ENCODE measurements around the gene SLC34A3.
"Not testable (repeated sequence)": the region's sequence is repeated elsewhere in the genome, so short reads cannot be mapped to it uniquely, and the experiment has no call there.

Gene SLC34A3

DNA sequence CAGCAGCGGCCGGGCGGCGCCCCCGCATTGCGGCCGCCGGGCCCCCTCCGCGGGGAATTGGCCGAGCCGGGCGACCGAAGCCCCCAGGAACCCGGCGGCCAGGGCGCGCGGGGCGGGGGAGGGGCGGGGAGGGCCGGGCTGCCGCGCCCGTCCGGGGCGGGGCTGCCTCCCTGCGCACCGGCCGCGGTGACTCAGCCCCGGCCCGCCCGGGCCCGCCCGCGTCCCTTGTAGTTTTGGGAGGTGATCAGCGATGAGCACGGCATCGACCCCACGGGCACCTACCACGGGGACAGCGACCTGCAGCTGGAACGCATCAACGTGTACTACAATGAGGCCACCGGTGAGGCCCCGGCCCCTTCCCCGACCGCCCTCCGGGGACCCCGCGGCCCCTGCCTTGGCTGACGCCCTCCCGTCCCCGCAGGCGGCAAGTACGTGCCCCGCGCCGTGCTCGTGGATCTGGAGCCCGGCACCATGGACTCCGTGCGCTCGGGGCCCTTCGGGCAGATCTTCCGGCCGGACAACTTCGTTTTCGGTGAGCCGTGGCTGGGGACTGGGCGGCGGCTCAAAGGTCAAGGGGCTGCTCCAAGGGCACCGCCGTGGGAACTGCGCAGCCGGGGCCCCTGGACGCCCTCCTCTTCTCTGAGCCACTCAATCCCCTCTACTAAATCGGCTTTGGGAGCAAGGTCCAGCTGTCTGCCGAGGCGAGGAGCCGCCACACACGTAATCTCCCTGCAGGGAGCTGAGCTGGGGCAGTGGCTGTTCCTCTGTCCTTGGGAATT is 11.0 kb downstream of the SLC34A3 start:
- peak; percentile 70 for DNase-seq (ENCODE audit: low spot score)

DNA sequence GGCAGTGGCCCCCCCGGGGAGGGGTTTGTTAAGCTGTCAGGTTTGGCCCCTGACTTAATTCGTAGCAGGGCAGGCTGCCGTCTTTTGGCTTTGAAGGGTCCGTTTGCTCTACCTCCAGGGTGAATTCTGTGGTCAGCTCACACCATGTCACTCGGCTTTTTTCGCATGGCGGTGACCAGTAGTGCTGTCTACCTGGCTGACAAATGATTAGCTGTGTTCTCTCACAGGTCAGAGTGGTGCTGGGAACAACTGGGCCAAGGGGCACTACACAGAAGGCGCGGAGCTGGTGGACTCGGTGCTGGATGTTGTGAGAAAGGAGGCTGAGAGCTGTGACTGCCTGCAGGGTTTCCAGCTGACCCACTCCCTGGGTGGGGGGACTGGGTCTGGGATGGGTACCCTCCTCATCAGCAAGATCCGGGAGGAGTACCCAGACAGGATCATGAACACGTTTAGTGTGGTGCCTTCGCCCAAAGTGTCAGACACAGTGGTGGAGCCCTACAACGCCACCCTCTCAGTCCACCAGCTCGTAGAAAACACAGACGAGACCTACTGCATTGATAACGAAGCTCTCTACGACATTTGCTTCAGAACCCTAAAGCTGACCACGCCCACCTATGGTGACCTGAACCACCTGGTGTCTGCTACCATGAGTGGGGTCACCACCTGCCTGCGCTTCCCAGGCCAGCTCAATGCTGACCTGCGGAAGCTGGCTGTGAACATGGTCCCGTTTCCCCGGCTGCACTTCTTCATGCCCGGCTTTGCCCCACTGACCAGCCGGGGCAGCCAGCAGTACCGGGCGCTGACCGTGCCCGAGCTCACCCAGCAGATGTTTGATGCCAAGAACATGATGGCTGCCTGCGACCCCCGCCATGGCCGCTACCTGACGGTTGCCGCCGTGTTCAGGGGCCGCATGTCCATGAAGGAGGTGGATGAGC is 11.8 kb downstream of the SLC34A3 start:
- DNase-seq (ENCODE audit: low spot score): no peak

DNA sequence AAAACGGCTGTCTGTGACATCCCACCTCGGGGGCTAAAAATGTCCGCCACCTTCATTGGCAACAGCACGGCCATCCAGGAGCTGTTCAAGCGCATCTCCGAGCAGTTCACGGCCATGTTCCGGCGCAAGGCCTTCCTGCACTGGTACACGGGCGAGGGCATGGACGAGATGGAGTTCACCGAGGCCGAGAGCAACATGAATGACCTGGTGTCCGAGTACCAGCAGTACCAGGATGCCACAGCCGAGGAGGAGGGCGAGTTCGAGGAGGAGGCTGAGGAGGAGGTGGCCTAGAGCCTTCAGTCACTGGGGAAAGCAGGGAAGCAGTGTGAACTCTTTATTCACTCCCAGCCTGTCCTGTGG is 12.5 kb downstream of the SLC34A3 start:
- not testable (repeated sequence) for DNase-seq (ENCODE audit: low spot score)

DNA sequence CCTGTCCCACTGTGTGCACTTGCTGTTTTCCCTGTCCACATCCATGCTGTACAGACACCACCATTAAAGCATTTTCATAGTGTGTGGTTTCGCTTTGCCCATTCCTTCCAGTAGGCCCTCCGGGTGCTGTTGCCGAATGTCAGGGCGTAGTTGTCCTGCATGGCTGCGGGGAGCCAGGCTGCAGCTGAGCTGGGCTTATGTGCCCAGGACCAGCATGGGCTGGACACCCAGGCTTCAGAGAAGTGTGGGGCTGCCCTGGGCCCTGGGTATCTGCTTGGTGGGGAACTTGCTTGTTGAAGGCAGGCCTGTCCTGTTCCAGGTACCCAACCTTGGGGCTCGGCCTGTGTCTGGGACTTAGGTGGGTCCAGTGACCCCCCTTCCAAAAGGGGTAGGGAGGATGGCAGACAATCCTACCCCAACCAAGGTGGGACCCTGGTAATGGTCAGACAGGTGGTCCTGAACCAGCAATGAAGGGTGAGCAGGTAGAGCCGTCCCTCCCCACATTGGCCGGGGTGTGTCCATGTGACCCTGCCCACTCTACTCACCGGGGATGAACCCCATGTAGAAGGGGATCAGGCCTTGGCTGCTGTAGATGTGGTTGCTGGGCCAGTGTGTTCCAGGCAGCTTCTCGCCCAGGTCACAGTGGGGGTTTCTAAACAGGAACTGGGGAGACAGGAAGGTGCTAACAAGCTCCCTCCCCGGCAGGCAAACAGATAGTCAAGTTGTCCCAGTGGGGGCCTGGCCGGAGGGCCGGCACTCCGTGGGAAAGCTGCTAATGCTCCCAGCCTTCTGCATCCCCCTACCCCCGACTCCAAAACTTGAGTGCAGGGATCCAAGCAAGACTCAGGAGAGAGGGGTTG is 13.2 kb downstream of the SLC34A3 start:
- no peak for DNase-seq (ENCODE audit: low spot score)

DNA sequence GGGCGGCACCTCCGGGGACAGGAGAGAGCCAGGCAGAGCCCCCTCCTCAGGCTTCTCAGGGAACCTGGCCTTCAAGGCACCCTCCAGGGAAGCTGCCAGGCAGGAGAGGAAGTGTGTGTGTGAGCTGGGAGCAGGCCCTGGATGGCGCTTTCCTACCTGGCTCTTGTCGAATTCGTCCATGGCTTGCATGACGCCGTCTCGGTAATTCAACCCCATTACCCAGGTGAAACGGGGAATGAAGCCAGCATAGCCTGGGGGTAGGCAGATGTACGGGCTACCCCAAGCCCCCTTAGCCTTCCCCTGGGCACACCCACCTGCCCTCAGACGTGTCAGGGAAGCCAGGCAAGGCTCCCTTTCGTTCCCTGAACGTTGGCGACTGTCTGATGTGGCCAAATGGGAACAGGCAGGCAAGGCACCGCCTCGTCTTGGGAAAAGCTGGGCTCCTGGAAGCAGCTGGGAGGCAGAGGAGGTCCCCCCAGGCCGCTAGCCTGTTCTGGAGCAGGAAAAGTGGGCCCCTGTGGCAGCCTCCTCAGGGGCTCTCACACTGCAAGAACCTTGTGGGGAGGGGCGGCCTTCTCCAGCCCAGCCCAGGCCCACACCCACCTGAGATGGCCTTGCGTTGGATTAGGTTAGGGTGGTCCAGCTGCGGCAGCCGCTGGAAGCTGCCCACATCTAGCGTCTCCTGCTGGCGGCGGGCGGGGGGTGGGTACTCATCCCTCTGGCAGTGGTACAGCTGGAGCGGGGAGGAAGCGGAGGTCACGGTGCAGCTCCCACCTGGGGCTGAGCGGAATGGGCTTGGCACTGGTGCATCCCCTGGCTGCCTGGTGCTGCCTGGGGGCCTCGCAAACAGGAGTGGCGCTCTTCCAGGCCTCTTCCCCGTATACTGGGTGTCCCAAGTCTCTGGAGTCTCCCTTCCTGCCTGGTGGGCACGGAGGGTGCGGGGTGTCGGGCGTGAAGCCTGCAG is 14.1 kb downstream of the SLC34A3 start:
- DNase-seq (ENCODE audit: low spot score): peak; percentile 60

DNA sequence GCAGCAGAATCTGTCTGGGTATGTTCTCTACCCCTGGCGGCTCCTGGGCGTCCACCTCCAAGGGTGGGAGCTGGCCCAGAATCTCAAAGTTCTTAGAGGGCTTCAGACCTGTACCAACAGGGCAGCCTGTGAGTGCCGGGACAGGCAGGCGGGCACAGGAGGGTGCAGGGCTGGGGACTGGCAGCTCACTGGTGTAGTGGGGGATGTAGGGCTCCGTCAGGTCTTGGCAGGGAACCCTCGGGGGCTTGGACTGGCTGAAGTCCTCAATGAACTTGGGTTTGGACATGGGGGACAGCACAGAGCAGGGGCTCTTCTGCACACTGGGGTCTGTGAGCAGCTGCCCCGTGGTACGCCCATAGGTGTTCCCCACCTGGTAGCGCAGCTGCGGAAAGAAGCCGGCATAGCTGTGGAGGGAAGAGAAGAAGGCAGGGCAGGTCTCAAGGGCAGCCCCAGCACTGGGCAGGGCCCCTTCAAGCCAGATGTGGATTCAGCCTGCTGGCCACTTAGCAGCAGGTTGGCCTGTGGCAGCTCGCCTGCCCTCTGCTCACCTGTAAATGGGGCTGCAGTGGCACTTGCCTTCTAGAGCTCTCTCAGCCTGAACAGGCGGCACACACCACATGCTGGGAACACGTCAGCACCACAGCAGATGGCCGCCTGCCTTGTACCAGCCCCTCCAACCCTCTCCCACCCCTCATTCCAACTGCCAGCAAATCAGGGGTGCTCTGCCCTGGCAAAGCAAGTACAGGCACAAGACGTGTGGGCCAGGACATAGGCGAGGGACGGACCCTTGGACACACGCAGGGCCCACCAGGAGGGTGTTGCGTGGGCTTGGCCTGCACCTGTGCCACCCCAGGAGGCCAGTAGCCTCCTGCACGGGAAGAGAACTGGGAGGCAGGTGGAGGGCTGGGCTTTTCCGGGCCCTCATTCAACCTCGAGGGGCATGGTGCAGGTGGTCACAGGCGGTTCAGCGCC is 15.0 kb downstream of the SLC34A3 start:
- DNase-seq (ENCODE audit: low spot score): no peak

DNA sequence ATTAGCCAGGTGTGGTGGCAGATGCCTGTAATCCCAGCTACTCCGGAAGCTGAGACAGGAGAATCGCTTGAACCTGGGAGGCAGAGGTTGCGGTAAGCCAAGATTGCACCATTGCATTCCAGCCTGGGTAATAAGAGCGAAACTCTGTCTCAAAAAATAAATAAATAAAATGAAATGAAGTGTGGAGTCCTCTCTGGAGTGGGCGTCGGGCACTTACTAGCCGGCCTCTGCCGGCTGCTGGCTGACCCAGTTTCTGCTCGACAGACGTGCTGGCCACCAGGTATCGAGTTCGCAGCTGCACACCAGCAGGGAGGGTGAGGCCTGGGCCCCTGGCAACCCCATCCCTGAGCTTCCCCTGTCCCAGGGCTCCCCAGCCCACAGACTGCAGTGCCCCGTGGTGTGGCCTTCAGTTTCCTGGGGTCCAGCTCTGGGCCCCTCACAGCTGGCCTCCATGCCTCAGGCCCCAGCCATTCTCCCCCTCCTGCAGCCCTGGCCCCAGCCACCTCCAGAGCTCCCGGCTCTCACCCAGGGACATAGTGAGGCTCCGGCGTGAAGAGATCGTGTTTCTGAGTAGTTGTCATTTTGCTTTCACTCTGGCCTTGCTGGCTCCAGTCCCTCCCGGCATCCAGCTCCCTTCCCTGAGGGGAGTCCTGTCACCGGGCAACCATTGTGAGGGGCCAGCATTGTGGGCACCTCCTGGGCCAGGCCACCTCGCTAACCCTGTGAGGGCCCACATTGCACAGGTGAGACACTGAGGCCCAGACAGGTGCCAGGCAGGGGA is 16.6 kb downstream of the SLC34A3 start:
- DNase-seq (ENCODE audit: low spot score): no peak

DNA sequence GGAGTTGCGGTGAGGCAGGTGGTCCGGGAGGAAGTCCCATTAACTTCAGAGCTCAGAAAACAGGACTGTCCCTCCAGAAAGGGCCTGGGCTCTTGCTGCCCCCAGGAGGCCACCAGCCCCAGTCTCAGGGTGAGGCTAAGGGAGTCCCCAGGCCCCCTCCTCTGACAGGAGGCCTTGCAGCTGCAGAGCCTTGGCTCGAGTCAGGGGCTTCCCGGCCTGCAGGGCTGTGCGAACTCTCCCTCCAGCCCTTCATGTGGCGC is 17.1 kb downstream of the SLC34A3 start:
- no peak for DNase-seq (ENCODE audit: low spot score)

DNA sequence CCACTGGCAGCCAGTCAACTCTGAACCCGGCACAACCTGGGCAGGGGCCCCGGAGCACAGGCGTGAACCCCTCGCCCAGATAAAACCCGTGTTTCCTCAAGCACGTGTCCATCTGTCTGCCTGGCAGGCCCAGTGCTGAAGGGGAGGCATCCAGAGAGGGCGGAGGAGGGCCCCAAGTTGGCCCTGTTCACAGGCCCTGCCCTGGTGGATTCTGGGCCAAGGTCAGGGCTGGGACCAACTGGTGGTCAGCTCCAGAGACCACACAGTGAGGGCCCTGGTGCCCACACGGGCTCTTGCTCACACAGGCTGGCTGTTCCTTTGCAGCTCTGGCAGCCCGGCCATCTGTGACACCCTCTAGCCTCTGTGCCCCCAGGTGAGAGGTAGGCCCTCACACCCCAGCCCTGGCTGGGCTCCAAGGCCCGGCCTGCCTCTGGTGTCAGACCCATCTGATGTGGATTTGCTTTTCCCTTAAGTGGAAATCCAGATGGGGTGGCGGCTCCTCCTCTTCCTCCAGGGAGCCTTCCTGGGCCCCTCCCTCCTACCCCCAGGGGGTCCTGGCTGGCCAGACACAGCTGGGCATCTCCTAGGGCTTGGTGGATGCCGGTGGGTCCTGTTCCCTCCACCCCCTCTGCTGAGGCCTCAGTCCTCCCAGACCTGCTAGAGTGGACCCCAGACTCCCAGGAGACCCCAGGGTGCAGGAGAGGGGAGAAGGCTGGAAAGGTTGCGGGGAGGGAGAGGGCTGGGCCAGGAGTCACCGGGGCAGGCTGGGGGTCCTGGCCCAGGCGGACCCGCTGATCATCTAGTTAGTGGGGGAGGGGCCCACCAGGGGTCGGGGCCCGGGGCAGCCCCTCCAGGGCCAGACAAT is 19.9 kb downstream of the SLC34A3 start:
- no peak for DNase-seq (ENCODE audit: low spot score)

DNA sequence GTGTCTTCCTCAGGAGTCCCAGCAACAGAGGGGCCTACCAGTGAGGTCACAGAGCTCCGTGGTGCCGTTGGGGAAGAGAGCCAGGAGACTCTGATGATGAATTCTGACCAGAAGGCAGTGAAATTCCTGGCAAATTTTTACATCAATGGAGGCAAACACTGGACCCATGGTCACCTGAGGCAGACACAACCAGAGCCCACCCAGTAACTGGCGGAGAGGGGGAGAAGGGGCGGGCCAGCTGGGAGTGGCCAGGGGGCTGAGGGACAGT is 20.4 kb downstream of the SLC34A3 start, which contains the start of gene STPG3:
Gene STPG3 (plus strand): TSS at position 93 of the 268 bp plus-strand sequence. CDS start 1 bp downstream, at position 94.
- no peak for DNase-seq (ENCODE audit: low spot score)

DNA sequence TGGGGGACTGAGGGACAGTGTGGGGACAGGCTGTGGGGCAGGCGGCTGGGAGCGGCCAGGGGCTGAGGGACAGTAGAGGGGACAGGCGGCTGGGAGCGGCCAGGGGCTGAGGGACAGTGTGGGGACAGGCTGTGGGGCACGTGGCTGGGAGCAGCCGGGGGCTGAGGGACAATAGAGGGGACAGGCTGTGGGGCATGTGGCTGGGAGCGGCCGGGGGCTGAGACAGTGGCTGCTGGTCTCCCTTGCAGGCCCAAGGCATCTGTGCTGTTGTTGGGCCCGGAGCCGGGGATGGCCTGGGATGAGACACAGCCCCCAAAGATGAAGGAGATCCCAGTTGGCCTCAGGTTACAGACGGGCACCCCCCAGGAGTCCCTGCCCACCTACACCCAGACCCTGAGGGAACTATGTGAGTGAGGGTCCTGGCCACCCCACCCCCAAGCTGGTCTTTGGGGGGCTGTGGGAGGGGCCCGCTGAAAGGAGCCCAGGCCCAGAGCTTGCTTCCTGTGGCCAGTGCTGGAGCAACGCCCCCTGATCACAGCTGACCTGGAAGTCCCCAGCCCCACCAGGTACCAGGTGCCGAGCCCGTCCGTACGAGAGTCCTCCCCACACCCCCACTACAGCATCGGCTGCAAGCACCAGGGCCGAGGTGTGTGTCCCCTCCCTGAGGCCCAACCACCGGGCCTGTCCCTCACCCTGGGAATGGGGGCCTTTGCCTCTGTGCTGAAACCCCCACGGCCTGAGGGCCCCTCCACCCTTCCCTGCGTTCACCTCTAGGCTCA is 21.0 kb downstream of the SLC34A3 start:
- DNase-seq (ENCODE audit: low spot score): no peak

DNA sequence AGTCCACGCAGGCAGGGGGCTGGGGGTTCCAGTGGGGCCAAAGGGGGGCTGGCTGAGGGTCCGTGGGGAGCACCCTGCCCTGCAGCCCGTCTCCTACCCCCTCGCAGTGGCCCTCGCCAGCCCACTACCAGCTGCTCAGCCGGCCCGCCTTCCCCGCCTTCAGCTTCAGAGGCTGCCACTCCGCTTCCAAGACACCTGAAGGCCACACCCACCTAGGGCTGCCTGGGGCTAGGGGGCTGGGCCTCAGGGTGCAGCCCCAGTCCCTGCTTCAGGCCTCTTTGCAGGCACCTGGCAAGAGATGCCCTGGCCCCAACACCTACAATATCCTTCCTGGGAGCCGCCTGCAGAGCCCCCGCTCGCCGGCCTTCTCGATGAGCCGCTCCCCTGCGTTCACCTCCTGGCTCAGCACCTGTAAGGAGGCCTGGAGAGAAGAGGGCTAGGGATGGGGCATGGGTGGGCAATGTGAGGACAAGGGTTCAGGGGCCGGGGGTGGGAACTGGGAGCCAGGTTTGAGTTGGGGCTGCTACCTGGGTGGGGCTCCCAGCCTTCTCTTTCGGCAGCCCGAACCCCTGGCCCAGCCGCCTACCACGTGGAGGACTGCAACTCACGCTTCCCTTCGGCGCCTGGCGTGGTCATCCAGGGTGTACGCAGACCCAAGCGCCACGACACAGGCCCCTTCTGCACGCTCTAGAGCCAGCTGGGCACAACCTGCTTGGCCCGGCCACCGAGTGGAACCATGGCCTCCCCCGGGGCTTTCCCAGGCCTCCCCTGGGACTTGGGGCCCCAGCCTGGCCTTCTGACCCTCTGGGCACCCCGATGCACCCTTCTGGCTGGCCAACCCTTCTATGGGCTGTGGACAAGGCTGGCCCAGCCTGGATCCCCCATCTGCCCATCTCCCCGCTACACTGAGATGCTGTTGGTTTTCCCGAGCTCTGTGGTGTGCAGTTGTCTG is 22.1 kb downstream of the SLC34A3 start:
- DNase-seq (ENCODE audit: low spot score): peak; percentile 79

DNA sequence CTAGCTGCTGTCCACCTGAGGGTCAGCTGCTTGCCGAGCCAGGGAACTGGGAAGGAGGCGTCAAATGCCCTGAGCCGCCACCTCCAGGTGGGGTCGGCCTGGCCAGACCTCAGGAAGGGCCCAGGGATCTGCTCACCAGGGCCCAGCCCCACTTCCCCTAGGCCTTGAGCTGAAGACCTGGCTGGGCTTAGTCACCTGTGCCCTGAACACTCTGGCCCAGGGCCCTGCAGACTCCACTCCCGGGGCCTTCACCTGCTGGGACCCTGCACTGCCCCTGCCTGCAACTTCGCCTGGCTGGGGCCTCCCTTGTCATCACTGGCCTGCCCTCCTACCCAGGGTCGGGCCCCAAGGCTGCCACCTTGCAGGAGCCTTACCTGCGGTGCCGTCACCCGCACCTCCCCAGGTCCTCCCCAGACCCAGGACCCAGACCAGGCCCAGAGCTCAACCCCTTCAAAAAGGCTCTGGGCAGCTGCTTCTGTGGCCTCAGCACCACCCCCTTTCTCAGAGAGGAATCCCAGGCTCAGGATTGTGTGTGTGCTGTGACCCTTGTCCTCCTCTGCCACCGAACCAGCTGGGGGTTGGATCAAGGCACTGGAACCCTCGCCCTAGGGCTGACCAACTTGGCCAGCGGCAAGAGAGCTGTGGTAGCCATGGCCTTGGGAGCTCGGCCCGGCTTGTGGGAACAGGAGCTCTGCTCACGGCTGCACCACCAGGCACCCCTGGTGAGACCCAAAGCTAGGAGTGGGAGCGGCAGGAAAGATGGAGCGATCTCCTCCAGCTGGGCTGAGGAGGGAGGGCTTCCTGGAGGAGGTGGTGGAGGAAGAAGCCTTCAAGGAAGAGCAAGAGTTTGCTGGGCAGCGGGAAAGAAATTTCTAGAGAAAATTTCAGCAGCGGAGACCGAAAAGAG is 23.3 kb downstream of the SLC34A3 start:
- no peak for DNase-seq (ENCODE audit: low spot score)

DNA sequence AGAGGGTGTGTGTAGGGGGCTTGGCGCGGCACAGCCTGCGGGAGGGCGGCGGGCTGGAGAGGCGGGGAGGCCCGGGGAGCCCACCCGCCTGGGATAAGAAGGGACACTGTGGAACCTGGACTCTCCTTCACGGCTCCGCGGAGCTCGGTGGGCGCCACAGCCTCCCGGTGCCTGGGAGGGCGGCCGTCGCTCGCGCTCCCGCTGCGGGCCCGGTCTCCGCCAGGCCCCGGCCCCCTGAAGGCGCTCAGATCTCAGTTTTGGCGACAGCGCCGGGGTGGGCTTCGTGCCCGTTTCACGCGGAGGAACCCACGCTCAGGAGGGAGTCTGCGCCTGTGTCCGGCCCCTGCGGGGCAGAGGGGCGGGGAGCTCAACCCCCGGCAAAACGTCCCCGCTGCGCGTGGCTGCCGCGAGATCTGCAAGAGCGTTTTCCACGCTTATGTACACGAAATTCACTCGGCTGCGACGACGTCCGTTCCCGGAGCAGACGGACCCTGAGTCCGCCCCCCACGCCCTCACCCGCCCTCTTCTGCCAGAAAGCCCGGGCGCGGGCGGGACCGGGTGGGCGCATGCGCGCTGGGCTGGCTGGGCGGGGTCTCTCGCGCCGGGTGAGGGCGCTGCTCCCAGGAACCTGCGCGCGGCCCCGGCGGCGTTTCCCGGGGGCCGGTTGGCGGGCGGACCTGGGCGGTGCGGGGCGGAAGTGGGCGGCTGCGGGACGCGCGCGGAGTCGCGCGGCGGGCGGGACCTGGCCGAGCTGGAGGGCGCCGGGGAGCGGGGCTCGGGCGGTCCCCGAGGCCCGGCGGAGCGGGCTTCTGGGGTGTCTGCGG is 24.1 kb downstream of the SLC34A3 start, which contains the start of gene NELFB:
Gene NELFB (plus strand): TSS at position 704 of the 824 bp plus-strand sequence.
- DNase-seq (ENCODE audit: low spot score): peak; percentile 100

Data from iPS-NIHi11 (cell line).